OCI-LY7 (cell line): ENCODE measurements around the gene EFHD1. TPM values are rescaled to one million over a fixed set of nuclear protein-coding genes. Genes with fewer than 3 reads are reported as not detected.

Experiments
- BruUV-seq: library from RNA; stranded (reverse); fragments of 400-500 nt; replicated peaks from 2 replicates; lab custom pipeline; 2021; lab: Mats Ljungman, UMichigan
- CTCF ChIA-PET: fragments of 300-600 bp; sonication (Branson Sonifier 250); formaldehyde crosslinking; loops from one replicate; lab custom pipeline; 2022; ENCODE audit warnings: antibody characterized with exemption; ENCODE audit not compliant: unreplicated experiment; lab: Charles Lee
- POLR2A ChIA-PET: fragments of 300-600 bp; sonication (Branson Sonifier 250); formaldehyde crosslinking; loops from one replicate; lab custom pipeline; 2022; ENCODE audit warnings: antibody characterized with exemption; lab: Charles Lee
- DNase-seq: peaks from one replicate; pipeline ENCODE4 v3.0.0-alpha.2; 2015; ENCODE audit warnings: low spot score
- H2AFZ ChIP-seq: fragments of 200-600 bp; sonication (generic), shearing (Covaris generic); 2 replicates; pipeline ENCODE4 v1.6.1; 2014; ENCODE audit warnings: mild to moderate bottlenecking, antibody characterized with exemption, low read length, moderate library complexity
- H3K27ac ChIP-seq: fragments of 200-600 bp; sonication (generic); 2 replicates; pipeline ENCODE4 v1.5.1; 2014; ENCODE audit warnings: mixed run types, low read depth, mild to moderate bottlenecking, moderate library complexity, low read length, inconsistent platforms; ENCODE audit not compliant: poor library complexity, severe bottlenecking
- H3K36me3 ChIP-seq: fragments of 200-600 bp; sonication (generic); 2 replicates; pipeline ENCODE4 v1.6.1; 2014; ENCODE audit warnings: mild to moderate bottlenecking, antibody characterized with exemption, low read length, moderate library complexity, mixed read lengths; ENCODE audit not compliant: insufficient read depth
- H3K4me1 ChIP-seq: fragments of 200-600 bp; sonication (generic); 2 replicates; pipeline ENCODE4 v1.5.1; 2014; ENCODE audit warnings: mild to moderate bottlenecking, low read length; ENCODE audit not compliant: insufficient read depth, poor library complexity, severe bottlenecking
- H3K4me2 ChIP-seq: fragments of 200-600 bp; sonication (generic); 2 replicates; pipeline ENCODE4 v1.6.1; 2014; ENCODE audit warnings: mild to moderate bottlenecking, low read length
- H3K4me3 ChIP-seq: fragments of 200-600 bp; sonication (generic); 2 replicates; pipeline ENCODE4 v1.5.1; 2014; ENCODE audit warnings: mild to moderate bottlenecking, low read depth, low read length; ENCODE audit not compliant: poor library complexity, severe bottlenecking
- H3K79me2 ChIP-seq: fragments of 200-600 bp; sonication (generic); 2 replicates; pipeline ENCODE4 v1.6.1; 2016; ENCODE audit warnings: low read depth, mild to moderate bottlenecking, low read length, moderate library complexity, mixed read lengths; ENCODE audit not compliant: insufficient read depth
- H3K9me2 ChIP-seq: fragments of 200-600 bp; sonication (generic); 2 replicates; pipeline ENCODE4 v1.6.1; 2016; ENCODE audit warnings: mild to moderate bottlenecking, low read length, mixed read lengths; ENCODE audit not compliant: insufficient read depth
- H3K9me3 ChIP-seq: fragments of 200-600 bp; sonication (generic); 2 replicates; pipeline ENCODE4 v1.6.1; 2014; ENCODE audit warnings: mild to moderate bottlenecking, mixed run types, low read length, mixed read lengths
- H4K20me1 ChIP-seq: fragments of 200-600 bp; sonication (generic); 2 replicates; pipeline ENCODE4 v1.6.1; 2014; ENCODE audit warnings: mild to moderate bottlenecking, antibody characterized with exemption, low read length, moderate library complexity, mixed read lengths; ENCODE audit not compliant: insufficient read depth
- CTCF ChIP-seq: fragments of 200-600 bp; sonication (generic); conservative IDR thresholded peaks from 2 replicates; pipeline ENCODE4 v1.5.1; 2014; ENCODE audit warnings: mild to moderate bottlenecking, antibody characterized with exemption, low read length, moderate library complexity, mixed read lengths
- EZH2phosphoT487 ChIP-seq: fragments of 200-600 bp; sonication (generic); IDR thresholded peaks from 2 replicates; pipeline ENCODE4 v1.6.1; 2018; ENCODE audit warnings: low read depth, borderline replicate concordance, mild to moderate bottlenecking, mixed run types, antibody characterized with exemption, low read length, moderate library complexity, mixed read lengths
- intact Hi-C: fragments of 100-400 bp; cut with micrococcal nuclease; formaldehyde crosslinking; loops from one replicate; pipeline ENCODE4 v1.10.0; 2022; ENCODE audit not compliant: unreplicated experiment
- total RNA-seq, 2 experiments: library from RNA; depleted of rRNA in 1 of 2; stranded (reverse); fragments of >200 nt in 1 of 2; shearing (Covaris generic) in 1 of 2; gene quantifications; 2 replicates each; pipeline ENCODE4 v1.2.3, GENCODE V29; 2014 to 2022

EFHD1 gene
- total RNA-seq, 2 experiments from 2014 or later: not detected

DNA sequence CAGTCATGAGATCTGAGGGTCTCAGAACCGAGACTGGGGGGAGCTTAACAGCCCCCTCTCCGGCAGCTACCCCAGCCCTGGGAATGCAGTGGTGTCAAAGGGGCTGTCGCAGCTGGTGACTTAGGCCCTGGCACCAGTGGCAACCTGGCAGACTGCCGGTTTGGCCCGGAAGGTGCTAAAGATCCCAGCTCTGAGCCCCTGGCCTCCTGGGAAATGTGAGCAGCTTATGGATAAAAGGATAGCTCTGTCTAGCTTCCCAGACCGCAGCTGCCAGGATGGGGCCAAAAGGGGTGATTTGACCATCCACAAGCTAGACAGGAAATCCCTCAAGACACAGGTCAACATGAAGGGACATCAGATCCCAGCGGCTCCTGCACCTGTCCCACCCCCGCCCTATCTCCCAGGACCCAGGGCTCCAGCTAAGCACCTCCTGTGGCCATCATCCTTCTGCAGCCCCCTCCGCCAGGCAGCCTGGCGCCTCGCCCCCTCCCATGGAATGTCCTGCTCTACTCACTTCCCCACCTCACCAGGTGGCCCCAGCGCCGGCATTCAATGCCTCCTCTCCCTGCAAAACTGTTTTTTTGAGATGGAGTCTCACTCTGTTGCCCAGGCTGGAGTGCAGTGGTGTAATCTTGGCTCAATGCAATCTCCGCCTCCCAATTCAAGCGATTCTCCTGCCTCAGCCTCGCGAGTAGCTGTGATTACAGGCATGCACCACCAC, 33.2 kb upstream of the EFHD1 start:
- Histone ChIP-seq H3K4me2 (no peak overlapping the region), H2AFZ (no peak overlapping the region), H3K4me1 (no peaks in the 10 kb centered on the region), H4K20me1 (no peaks in the 10 kb centered on the region), H3K36me3 (no peaks in the 10 kb centered on the region), H3K79me2 (no peaks in the 10 kb centered on the region), H3K27ac (no peak overlapping the region), H3K9me3 (no peaks in the 10 kb centered on the region), H3K9me2 (no peaks in the 10 kb centered on the region), H3K4me3 (no peak overlapping the region)
- POLR2A ChIA-PET: interaction anchor here (0.5 to 0.6 kb wide), 2 partner anchors 84 to 87 kb away, joined by 3 to 4 read pairs; no protein-coding TSS in a partner anchor
- no TSS peak for BruUV-seq
- no peak for DNase-seq
- TF ChIP-seq CTCF (no peak), EZH2phosphoT487 (no peak)
- CTCF ChIA-PET: interaction anchor here (0.6 kb wide), 1 partner anchor 1266 kb away, joined by 5 read pairs; no protein-coding TSS in a partner anchor
- intact Hi-C loops: no loop called here

GRCh38 chr2:232603283-232603682, 30.1 kb upstream of the EFHD1 start:
- ChIA-PET POLR2A (interaction anchor here (0.5 to 0.7 kb wide), 3 partner anchors 28 to 155 kb away, joined by 3 read pairs; no protein-coding TSS in a partner anchor), CTCF (no interaction called here)
- H3K36me3 ChIP-seq: no peaks in the 10 kb centered on the region
- H3K4me3 ChIP-seq: no peak overlapping the region
- intact Hi-C loops: no loop called here
- no peak overlapping the region for H3K4me2 ChIP-seq
- no peak for DNase-seq
- no peaks in the 10 kb centered on the region for H3K9me2 ChIP-seq
- H3K79me2 ChIP-seq: no peaks in the 10 kb centered on the region
- BruUV-seq: no TSS peak
- H2AFZ ChIP-seq: no peak overlapping the region
- H3K4me1 ChIP-seq: peaks cover 3% of the 10 kb centered on the region
- H3K27ac ChIP-seq: no peak overlapping the region
- H3K9me3 ChIP-seq: no peaks in the 10 kb centered on the region
- H4K20me1 ChIP-seq: no peaks in the 10 kb centered on the region
- no peak for TF ChIP-seq EZH2phosphoT487
- no peak for TF ChIP-seq CTCF

DNA sequence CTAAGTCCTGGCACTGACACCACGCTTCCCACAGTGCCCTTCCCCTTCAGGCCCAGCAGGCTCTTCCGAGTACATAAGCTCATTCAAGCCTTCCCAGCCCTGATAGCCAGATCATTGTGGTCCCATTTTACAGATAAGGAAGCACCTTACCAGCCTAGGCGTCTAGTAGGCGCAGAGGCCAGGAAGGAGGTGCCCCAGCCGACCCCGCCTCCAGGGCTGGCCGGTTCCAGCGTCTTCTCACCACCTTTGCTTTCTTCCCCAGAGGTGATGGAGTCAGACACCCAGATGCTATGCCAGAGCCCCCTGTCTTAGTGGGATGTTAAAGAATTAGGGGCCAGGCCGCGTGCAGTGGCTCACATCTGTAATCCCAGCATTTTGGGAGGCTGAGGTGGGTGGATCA, 28.9 kb upstream of the EFHD1 start:
- Histone ChIP-seq H3K4me1 (peaks cover 3% of the 10 kb centered on the region), H2AFZ (no peak overlapping the region), H3K27ac (no peak overlapping the region), H3K9me3 (no peaks in the 10 kb centered on the region), H3K79me2 (no peaks in the 10 kb centered on the region), H3K4me3 (no peak overlapping the region), H3K36me3 (no peaks in the 10 kb centered on the region), H4K20me1 (no peaks in the 10 kb centered on the region), H3K9me2 (no peaks in the 10 kb centered on the region), H3K4me2 (no peak overlapping the region)
- no peak for TF ChIP-seq EZH2phosphoT487
- TF ChIP-seq CTCF: no peak
- ChIA-PET CTCF (no interaction called here), POLR2A (interaction anchor here (0.7 kb wide), 1 partner anchor 1030 kb away, joined by 3 read pairs; no protein-coding TSS in a partner anchor)
- intact Hi-C loops: no loop called here
- no TSS peak for BruUV-seq
- DNase-seq: no peak
